ENCODE data around the gene COL13A1.

- TF ChIP-seq CTCF (IDR thresholded peaks at IDR 0.05 in 4 of 5, conservative IDR thresholded peaks at IDR 0.05 in 1 of 5) (no peak), POLR2A (IDR thresholded peaks at IDR 0.05) (no peak)
These were observed 35.4 kb upstream of the COL13A1 start for GRCh38 chr10:69766161-69766910.
